Suppressor macrophage treated with lipopolysaccharide for 4 hours (primary cell): ENCODE results near the gene TAOK2.
"Not testable (repeated sequence)": the region's sequence is repeated elsewhere in the genome, so short reads cannot be mapped to it uniquely, and the experiment has no call there.

Experiments used
- DNase-seq: peaks from one replicate; pipeline ENCODE4 v3.0.0-alpha.2; 2020

Gene TAOK2

GRCh38 chr16:29973384-29974246 is at the start of gene TAOK2:
Gene TAOK2, plus strand, starts transcription at chr16:29973868. Its CDS starts 3,905 bp downstream, at chr16:29977773.
- DNase-seq, result peak; percentile 99

- peak; percentile 22 for DNase-seq
Observed at GRCh38 chr16:29925105-29925756, 48.4 kb upstream of the TAOK2 start.

- peak; percentile 94 for DNase-seq
Observed at GRCh38 chr16:29925781-29926710, 47.6 kb upstream of the TAOK2 start, which contains the start of gene KCTD13. Gene KCTD13, minus strand, starts transcription at chr16:29926226. Its CDS starts 193 bp downstream, at chr16:29926033.

DNA sequence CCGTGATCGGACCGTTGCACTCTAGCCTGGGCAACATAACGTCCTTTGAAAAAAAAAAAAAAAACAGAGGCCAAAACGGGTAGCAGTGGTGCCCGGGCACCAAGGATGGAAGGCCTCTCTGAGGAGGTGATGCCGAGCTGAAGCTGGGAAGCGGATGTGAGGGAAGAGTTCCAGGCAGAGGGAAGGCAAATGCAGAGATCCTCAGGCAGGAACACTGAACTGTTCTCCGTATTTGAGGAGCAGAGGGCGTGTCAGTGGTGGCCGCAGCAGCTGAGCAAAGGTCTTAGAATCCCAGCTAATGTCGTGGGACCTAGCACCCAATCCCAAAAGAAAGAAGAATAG is 47.0 kb upstream of the TAOK2 start:
- no peak for DNase-seq

DNA sequence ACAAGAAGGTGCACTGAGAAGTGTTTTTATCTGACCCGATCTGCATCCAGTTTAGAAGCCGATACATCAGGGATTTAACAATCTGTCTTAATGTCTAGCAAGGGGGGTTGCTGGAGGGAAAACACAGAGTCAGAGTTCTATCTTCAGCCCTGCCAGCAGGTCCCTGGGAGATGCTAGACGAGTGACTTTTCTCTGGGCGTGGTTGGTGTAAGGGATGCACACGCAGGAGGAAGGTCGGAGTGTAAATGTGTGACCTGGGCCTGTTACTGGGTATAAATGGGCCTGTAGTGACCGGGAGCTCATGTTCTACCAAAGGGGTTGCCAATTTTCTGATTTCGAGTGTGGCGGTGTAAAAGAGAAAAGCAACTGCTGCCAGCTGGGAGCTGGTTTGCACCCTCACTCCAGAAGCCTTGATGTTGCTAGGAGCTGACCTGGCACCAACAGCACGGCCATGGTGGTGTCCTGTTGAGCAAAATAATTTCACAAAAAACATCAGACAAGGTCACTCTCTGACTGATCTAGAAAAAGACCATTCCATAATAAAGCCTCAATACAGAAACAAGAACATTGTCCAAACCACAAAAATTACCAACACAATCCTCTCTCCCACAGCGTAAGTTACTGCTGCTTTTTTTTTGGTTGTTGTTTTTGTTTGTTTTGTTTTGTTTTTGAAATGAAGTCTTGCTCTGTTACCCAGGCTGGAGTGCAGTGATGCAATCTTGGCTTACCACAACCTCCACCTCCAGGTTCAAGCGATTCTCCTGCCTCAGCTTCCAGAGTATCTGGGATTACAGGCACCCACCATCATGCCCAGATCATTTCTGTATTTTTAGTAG is 46.4 kb upstream of the TAOK2 start:
- DNase-seq, result no peak

- DNase-seq, result not testable (repeated sequence)
Observed at GRCh38 chr16:29931750-29932149, 41.9 kb upstream of the TAOK2 start.

DNA sequence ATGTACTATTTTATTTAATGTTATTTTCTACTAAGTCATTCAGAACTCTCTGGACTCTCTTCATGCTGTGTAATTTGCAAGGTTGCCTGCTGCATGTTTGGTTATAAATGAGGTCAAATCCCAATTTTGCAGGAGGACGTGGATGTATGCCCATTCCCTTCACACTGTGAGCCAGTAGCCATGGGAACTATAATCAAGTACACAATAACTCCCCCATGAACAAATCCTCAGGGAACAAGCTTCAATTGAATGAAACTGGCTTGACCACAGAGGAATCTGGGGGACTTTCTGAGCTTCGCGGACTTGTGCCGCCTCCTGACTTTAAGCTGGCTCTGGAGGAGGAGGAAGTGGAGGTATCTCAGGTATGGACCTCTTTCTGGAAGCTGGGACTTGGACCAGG is 33.0 kb upstream of the TAOK2 start:
- no peak for DNase-seq

- no peak for DNase-seq
Observed at GRCh38 chr16:29943846-29944799, 29.5 kb upstream of the TAOK2 start.

GRCh38 chr16:29947897-29948296 is 25.8 kb upstream of the TAOK2 start:
- DNase-seq, result no peak

GRCh38 chr16:29950806-29951461 is 22.7 kb upstream of the TAOK2 start:
- no peak for DNase-seq

- DNase-seq, result no peak
Observed at GRCh38 chr16:29951625-29952365, 21.9 kb upstream of the TAOK2 start.

GRCh38 chr16:29958756-29959155 is 14.9 kb upstream of the TAOK2 start:
- no peak for DNase-seq

- DNase-seq, result no peak
Observed at GRCh38 chr16:29959293-29959692, 14.4 kb upstream of the TAOK2 start.

GRCh38 chr16:29959821-29960220 is 13.8 kb upstream of the TAOK2 start:
- DNase-seq, result not testable (repeated sequence)

- DNase-seq, result no peak
Observed at GRCh38 chr16:29961127-29961478, 12.6 kb upstream of the TAOK2 start.

GRCh38 chr16:29961479-29962343 is 12.0 kb upstream of the TAOK2 start, which contains the start of gene TMEM219:
Gene TMEM219, plus strand, starts transcription at chr16:29962079. Its CDS starts 1,065 bp downstream, at chr16:29963144.
- peak; percentile 97 for DNase-seq

- DNase-seq, result peak; percentile 86
Observed at GRCh38 chr16:29962344-29962994, 11.2 kb upstream of the TAOK2 start.
